NCI-H146 treated with DMSO at 0.1 percent for 48 hours (cell line): Measurements from ENCODE around the gene VSTM2B.

Experiments
- DNase-seq: peaks from one replicate; lab custom pipeline; 2025; ENCODE audit not compliant: unreplicated experiment; lab: John Stamatoyannopoulos, UW

The VSTM2B gene

DNA sequence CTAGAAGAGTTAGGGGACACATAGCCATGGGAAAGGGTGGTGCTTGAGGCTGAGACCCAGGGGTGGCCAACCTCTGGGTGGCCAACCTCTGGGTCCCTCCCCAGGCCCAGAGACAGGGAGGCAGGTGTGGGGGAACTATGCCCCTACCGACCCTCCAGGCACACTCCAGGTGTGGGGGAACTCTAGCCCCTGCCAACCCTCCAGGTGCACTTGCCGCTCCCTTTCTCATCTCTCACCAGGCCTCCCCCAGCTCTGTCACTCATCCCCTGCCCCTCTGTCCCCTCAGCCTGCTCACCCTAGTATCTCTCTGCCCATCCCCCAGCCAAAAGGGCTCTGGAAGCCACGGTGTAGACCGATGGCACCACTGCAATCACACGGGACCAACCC is 10.6 kb upstream of the VSTM2B start:
- DNase-seq, result no peak

DNA sequence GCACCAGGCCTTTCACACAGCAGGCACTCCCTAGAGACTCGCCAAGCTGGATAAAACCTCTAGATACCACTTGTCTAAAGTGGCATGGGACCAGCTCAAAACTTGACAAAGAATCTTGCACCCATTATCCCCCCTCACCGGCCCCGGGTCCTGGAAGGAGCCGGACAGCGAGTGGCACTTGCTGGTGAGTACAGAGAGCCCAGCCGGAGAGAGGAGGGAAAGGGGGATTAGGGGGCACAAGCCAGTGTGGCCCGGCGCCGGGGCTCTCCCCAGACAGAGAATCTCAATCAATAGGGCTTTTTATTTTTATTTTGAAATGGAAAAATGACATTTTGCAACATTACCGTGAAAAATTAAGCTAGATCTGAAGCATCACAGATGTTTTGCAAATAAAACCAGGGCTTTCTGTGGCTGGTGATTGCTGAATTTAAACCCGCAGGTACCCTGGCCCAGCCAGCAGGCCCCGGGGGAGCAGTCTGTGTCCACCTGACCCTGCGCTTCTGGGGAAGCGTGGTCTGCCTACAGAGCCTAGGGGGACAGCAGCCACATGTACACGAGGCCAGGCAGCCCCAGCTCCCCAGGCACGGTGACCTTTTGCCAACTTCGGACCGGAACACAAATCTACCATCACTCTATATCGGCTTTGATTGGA is 10.0 kb upstream of the VSTM2B start:
- DNase-seq, result no peak

DNA sequence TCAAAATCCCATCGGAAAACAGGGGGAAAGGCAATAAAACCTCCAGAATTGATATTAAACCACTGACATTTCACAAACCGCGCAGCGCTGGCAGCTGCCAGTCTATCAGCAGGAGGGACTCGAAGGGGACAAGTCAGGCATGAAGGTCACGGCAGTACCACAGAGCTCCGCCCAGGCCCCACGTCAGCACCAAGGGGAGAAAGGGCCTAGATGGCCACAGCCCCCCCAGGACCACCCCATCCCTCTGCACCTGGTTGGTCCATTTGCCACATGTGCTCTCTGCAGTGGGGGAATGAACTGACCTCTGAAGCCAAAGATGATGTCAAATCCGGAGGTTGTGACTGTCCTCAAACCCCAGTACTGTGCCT is 9.5 kb upstream of the VSTM2B start:
- DNase-seq, result no peak

DNA sequence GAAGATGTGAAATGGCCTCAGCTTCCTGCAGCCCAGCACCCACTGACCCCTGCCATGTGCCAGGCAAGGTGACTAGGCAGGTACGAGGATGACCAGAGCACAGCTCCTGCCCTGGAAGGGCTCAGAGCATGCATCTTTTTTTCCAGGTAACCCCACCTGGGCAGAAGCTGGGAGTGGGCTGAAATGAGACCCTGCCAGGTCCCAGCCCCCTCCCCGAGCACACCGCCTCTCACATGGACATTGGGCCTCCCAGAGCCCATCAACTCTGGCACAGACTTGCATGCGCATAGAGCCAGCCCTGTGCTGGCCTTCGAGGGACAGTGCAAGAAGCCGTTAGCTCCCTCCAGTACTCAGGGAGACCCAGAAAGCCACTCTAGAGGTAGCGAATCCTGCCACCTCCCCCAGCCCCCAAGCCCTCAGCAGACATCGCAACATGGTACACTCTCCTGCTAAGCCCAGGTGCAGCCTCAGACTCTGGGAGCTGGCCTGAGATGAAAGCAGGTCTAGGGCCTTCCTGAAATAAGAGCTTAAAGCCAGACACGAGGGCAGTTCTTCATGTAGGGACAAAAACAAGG is 8.9 kb upstream of the VSTM2B start:
- DNase-seq, result no peak

DNA sequence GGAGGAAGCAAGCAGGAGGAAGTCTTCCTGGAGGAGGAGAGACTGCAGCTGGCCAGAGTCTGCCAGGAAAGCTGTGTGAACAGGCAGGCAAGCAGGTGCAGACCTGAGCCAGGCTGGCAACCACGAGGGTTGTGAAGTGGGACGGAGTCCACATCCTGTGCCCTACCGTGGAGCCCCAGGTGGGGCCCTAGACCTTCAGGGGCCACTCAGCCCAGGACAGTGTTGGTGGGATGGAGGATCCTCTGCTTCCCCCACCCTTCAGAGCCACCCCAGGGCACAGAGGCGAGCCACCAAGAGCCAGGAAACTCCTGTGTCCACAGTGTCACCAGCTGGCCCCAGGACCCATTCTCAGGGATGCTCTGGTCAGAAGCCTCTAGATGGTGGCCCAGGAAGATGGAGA is 8.4 kb upstream of the VSTM2B start:
- DNase-seq, result no peak

DNA sequence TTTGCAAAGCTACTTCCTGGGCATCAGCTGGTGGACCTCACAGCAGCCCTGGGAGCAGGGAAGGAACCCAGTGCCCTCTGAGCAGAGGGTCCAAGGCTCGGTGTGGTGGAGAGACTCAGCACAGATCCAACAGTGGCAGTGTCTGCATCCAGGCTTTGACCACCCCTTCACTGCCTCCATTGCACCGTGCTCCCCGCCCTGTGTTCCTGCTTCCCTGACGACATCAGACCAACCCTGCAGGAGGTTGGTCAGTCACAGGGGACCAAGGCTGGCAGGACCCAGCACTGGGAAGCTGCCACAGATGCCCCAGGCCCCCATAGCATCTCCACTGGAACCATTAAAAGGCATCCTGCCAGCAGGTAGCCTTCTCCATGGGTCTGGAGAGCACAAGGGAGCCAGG is 7.8 kb upstream of the VSTM2B start:
- DNase-seq, result no peak

DNA sequence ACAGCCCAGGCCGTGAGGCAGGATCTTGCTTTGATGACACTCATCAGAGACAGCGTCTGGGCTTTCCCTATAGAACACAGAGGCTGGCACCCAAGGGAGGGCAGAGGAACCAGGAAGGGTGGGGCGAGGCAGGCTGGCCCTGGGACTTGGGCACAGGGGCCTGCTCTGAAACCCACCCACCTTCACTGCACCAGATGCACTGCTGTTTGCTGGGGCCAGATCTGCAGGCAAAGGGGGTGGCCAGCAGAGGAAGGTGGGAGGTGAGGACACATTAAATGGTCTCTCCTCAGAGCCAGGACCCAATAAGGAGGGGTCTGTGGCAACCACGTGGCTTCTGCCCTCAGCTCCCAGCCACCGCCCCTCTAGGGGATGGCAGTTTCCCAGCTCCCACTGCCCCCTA is 6.6 kb upstream of the VSTM2B start:
- no peak for DNase-seq

DNA sequence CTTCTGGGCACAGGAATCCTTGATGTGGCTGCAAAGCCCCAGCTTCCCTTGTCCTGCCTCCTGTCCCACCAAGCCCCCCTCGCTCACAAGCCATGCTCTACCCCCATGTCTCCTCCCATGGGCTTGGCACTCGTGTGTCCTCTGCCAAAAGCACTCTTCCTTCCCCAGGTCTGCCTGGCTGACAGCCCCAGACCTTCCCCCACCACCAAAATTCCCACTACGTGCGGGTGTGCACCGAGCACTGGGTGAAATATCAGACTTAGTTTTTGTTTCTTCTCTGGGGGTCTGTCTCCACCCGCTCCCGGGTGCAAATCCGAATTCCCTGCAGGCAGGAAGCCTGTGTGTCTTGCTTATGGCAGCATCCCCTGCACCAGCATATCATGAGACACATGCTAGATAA is 5.9 kb upstream of the VSTM2B start:
- DNase-seq, result no peak

DNA sequence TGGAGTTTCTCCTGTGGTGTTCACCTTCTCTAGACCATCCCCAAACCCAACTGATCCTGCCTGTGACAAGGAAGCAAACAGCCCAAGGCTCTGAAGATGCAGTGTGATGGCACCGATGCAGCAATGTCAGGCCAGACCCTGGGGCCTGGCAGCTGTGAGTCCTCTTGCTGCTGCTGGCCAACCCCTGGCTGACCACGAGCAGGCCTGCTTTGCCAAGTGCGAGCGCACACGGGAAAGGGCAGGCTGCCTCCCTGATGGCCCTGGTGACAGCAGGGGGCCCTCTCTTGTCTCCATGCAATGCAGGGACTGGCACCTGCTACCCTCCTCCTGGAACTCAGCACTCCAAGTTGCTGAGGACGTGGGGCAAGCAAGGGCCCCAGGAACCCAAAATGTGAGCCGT is 5.4 kb upstream of the VSTM2B start:
- DNase-seq, result no peak

DNA sequence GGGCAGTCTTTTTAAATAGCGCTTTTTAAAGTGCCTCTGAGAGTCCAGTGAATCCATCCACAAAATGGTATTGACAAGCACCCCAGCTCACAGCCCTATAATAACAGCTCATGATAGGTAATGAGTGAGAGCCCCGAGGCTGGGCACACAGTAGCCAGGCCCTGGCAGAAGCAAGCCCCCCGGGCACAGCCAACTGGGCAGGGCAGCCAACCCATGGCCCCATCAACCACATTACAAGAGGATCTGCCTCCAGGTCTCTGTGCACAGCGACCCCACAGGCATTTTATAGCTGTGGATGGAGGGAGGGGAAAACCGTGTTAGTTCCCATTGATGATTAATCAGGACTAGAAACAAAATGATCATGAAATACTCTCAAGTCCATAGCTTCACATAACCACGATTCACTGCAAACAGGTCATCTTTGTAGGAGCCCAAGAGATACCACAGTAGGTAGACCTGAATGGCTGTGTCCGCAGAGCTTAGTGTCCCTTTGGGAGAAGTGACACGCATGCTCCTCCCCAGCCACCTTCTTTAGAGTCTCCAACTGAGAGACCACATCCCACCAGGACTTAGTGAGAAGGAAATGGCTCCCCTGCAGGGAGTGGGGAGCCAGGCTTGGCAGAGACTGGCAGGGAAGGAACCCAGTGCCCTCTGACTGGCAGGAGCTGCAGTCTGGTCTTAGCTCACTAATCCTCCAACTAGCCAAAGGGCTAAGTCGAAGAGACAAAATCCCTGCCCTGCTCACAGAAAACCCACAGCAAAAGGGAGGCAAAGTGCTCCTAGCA is 4.3 kb upstream of the VSTM2B start:
- DNase-seq, result no peak

DNA sequence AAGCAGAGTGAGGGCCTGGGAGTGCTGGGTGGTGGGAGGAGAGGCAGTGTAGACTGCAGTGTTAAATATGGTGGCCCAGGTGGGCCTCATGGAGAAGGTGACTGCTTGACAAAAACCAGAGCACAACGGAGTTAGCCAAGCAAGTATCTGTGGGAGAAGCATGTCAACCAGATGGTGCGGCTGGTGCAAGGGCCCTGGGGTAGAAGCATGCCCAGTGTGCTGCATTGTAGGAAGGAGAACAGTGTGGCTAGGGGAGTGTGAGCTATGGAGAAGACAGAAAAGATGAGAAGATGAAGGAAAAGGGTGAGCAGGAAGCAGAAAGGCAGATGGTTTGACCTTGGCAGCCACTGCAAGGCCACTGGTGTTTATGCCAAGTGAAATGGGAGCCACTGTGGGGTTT is 2.2 kb upstream of the VSTM2B start:
- no peak for DNase-seq

DNA sequence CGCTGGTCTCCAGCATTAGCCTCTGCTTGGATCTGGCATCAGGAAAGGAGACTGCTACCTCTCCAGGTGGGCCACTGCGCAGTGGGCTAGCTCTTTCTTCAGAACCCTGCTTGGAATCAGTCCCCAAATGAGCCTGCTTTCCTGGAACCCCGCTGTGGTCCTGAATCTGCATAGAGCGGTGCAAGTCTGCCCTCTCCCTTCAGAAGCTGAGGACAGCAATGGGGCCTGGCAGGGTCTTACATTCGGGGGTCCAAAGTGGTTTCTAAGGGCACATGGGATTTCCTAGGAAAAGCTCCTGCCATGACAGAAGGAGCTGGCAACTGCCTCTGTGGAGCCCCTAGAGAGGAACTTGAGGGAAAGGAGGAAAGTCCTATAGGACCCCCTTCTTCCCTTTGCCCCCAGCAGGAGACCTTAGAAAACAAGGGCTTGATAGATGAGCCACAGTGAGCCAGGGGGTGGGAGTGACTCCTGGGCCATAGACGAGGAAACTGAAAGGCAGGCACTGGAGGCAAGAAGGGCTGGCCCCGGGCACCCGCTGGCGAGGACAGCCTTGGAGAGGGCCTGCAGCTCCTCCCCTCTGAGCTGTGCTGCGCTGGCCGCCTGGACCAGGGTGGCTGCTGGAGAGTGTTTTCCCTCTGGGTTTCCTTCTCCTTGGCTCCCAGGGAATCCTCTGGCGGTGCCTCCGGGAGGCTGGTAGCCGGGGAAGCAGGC is 1.4 kb upstream of the VSTM2B start:
- DNase-seq, result no peak

DNA sequence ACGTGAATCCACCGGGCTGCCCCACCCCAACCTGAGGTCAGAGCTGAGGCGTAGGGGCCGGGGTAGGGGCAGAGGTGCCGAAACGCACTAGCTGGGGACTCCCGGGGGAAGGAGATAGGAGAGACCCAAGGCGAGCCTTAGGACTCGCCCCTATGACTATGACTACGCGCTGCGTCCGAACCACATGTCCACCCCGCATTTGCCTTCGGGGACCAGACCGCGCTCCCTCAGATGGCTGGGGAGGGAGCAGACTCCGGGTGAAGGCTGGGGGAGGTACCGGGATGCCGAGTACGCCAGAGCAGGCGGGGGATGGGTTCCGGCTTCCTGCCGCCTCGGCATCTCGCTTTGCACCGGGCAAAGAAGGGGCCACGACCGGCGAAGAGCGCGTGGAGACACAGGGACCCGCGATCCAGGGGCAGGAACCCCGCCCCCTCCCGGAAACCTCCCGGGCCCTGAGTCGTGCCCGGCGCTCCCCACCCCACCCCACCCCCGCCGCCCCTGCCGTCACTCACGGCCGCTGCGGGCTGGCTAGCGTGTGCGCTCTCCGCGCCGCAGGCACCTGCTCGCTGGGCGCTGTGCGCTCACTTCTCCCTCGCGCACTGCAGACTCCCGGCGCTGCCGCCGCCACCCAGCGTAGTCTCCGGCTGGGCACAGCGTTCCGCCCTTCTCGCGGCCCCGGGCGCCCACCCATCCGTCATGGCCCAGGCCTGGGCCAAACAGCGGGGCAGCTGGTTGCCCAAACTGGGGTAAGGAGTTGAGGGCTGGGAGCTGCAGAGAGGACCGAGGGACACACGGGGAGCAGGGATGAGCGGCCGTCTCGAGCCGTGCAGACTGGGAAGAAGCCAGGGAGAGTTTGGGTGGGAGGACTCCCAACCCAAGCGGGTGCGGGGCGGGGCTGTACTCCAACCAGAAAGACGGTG is 622 bp upstream of the VSTM2B start:
- DNase-seq, result no peak

DNA sequence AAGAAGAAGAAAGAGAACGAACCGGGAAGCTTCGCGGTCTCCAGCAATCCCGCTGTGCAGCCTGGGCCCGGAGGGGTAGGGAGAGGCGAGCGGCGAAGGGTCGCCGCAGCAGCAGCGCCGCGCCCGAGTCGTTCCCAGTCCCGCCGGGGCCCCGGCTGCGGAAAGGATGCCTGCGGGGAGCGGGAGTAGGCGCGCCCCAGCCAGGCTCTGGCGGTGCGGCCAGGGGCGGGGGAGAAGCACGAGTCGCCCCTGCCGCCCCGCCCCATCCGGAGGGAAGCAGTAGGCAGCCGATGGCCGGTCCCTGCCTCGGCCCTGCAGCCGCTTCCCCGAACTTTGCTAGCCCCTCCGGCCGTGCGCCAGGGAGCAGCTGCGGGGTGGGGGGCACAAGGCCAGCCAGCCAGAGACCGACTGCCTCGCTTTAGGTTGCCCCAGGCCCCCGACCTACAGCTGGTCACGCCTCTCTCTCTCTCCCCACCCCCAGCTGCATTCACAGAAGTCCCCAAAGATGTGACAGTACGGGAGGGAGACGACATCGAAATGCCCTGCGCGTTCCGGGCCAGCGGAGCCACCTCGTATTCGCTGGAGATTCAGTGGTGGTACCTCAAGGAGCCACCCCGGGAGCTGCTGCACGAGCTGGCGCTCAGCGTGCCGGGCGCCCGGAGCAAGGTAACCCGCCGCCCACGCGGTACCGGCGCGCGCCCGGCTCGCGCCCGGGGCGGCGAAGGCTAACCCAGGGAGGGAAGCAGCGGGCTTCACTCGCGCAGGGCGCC is 1.1 kb downstream of the VSTM2B start:
- DNase-seq, result no peak

DNA sequence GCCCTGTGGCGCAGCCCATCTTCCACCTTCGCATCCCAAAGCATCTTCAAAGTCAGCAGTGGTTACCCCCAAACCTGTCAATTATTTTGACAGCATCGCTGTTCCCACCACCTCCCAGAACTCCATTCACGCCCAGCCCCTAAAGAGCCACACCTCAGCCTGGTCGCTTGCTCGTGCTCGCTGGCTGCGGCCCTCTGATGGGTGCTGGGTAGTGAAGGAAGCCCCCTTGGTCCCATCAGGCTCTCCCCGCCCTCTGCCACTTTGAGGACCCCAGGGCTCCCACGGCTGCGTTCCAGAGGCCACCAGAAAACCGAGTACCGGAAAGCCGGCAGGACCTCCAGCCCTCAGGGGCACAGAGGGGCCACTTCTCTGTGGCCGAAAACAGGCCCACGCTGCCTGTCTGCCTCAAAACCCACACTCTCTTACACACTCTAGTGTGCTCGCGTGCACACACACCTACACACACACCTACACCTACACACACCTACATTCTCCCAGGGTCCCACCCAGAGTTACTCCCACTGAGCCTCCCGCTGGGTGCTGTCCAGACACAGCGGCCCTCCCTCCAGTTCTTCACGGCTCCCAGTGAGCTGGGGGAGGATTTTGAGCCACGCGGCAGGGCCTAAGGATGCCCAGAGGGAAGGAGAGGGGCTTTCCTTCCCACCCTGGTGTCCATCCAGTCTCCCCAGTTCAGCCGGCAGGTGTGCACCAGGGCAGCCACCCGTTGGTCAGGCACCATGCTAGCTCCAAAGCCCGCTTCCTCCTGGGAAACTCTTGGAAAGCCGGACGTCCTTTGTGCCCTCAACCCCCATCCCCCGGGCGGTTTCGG is 1.9 kb downstream of the VSTM2B start:
- no peak for DNase-seq

DNA sequence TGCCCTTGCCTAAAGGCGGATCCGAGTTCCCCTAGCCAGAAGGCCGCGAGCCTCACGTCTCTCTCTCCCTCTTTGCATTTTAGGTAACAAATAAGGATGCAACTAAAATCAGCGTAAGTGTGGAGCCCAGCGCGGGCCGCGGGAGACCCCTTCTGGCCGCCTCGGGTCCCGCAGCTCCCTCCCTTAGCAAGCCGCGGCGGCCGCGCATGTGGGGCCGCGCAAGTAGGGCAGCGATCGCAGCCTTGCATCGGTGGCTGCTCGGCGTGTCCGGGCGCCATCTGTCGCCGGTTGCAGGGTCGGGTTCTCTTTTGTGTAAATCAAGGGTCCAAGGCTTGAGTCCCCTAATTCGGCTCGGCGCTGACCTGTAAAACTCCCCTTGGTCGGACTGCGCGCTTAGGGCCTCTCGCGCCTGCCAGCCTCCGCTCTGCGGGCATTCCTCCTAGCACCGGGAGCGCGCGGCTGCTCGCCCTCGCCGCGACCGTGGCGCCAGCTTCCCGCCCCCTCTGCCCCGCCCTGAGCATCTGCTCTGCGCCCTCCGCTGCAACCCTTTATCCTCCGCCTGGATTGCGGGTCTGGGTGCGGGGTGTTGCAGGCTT is 2.7 kb downstream of the VSTM2B start:
- DNase-seq, result peak; percentile 17

DNA sequence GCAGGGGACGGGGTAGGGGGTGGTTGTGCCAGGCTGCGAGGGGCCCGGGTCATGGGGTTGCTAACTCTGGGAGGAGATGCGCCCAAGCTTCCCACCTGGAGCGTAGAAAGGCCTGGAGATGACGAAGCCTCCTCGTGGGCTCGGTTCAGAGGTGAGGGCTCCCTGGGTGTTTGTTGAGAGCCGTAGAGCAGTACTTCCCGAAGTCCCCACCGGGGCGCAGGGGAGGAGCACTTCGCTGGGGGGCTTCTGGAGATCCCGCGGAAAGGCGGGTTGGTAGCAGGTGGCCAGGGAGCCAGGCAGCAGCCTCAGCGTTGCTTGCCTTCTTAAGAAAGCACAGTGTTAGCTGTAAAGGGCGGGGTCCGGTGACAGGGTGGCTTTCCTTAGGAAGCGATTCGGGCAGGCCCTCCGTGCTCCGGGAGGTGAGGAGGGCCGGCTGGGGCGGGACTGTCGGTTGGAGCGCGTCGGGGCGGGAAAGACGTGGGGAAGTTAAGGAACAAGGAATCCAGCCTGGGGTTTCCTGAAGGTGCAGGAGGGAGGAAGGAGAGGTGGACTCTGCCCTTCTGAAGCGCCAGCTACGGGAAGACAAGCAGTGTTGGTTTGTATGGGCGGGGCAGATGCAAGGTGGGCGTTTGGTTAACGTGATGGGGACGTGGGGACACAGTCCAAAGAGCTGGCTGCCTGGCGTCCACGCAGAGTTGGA is 3.3 kb downstream of the VSTM2B start:
- DNase-seq, result no peak
